SK-N-SH (cell line): ENCODE data around the gene MAML3.

Experiments
- JUND ChIP-seq: IDR thresholded peaks from 2 replicates; pipeline ENCODE4 v1.4.0; 2012
- TF ChIP-seq, protein P1 (sequence below): fragments of 200-600 bp; sonication (generic); IDR thresholded peaks from 2 replicates; pipeline ENCODE4 v1.6.1; 2017; ENCODE audit warnings: antibody characterized with exemption, mild to moderate bottlenecking, moderate library complexity

DNA sequence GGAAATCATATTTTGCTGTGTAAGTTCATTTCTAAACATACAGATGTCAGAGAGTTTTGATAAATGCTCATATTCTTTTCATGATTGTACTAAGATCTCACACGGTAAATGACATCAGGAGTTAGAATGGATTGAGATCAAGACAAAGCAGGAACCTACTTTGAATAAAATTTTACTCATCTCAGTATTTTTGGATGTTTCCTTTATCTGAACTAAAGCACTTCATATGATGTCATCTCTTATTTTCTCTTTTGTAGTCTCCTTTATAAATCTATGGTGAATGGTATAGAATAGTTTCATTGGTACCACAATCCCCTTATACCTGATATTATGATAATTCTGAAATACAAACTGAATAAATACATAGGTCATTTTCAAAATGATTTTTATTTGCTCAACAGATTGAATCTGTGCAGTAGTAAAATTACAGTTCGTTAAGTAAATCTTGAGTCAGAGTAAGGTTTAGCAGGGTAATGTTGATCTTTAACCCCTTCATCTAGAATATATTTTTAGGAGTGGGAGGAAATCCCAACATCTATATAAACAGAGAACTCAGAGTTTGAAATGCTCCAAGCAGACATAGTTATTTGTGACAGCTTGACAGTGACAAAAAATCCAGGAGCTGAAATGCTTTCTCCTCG, 308.4 kb downstream of the MAML3 start:
- TF ChIP-seq JUND, result no peak
- TF ChIP-seq, protein P1, sequence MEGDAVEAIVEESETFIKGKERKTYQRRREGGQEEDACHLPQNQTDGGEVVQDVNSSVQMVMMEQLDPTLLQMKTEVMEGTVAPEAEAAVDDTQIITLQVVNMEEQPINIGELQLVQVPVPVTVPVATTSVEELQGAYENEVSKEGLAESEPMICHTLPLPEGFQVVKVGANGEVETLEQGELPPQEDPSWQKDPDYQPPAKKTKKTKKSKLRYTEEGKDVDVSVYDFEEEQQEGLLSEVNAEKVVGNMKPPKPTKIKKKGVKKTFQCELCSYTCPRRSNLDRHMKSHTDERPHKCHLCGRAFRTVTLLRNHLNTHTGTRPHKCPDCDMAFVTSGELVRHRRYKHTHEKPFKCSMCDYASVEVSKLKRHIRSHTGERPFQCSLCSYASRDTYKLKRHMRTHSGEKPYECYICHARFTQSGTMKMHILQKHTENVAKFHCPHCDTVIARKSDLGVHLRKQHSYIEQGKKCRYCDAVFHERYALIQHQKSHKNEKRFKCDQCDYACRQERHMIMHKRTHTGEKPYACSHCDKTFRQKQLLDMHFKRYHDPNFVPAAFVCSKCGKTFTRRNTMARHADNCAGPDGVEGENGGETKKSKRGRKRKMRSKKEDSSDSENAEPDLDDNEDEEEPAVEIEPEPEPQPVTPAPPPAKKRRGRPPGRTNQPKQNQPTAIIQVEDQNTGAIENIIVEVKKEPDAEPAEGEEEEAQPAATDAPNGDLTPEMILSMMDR, result no peak
